Heart right ventricle (tissue), 16 donors: ENCODE measurements around the gene UQCRQ. TPM values are rescaled to one million over a fixed set of nuclear protein-coding genes. Genes with fewer than 3 reads are reported as not detected.
"Not testable (repeated sequence)": the region's sequence is repeated elsewhere in the genome, so short reads cannot be mapped to it uniquely, and the experiment has no call there.

Experiments
- ATAC-seq, 8 donors: fragments of 200-7000 bp; cut with Tn5 transposase; one replicate each; pipeline ENCODE4 v1.9.1; 2020; ENCODE audit warnings: mild to moderate bottlenecking in 8 of 8, moderate library complexity in 8 of 8, moderate number of reproducible peaks in 1 of 8
- DNase-seq, 2 donors: peaks; one replicate each; pipeline ENCODE4 v3.0.0-alpha.2; 2020
- H3K27ac ChIP-seq, 10 donors: fragments of 200-600 bp; sonication (generic) in 2 of 10; one replicate each; pipeline versions ENCODE4 v1.5.0 to v1.8.0; 2020 to 2022; ENCODE audit warnings: mild to moderate bottlenecking in 3 of 10
- H3K27me3 ChIP-seq, 7 donors: fragments of 200-600 bp; one replicate each; pipeline ENCODE4 v1.8.0; 2021 to 2022; ENCODE audit warnings: mild to moderate bottlenecking in 2 of 7
- H3K36me3 ChIP-seq, 9 donors: fragments of 200-600 bp; sonication (generic) in 1 of 9; one replicate each; pipeline versions ENCODE4 v1.5.0 to v1.8.0; 2020 to 2022; ENCODE audit warnings: mild to moderate bottlenecking in 2 of 9
- H3K4me1 ChIP-seq, 9 donors: fragments of 200-600 bp; sonication (generic) in 1 of 9; one replicate each; pipeline versions ENCODE4 v1.5.0 to v1.8.0; 2020 to 2022; ENCODE audit warnings: mild to moderate bottlenecking in 4 of 9
- H3K4me3 ChIP-seq, 10 donors: fragments of 200-600 bp; sonication (generic) in 2 of 10; one replicate each; pipeline versions ENCODE4 v1.5.0 to v1.8.0; 2020 to 2022; ENCODE audit warnings: mild to moderate bottlenecking in 7 of 10, moderate library complexity in 2 of 10
- H3K9me3 ChIP-seq, 11 donors: fragments of 200-600 bp in 10 of 11; sonication (generic) in 2 of 11; one replicate each; pipeline versions ENCODE4 v1.5.0 to v1.8.0; 2013 to 2022; ENCODE audit warnings: mild to moderate bottlenecking in 2 of 11, control low read depth in 1 of 11, moderate library complexity in 1 of 11
- WGBS, 2 donors: extraction: QIAGEN DNeasy Blood & Tissue Kit; methylation state at CpG; one replicate each; pipeline ENCODE4 v1.1.7; 2013; ENCODE audit warnings: inconsistent platforms in 1 of 2; 5-methylcytosine and 5-hydroxymethylcytosine counted together
- intact Hi-C, 10 donors: fragments of 100-400 bp; cut with DNase I; formaldehyde crosslinking; loops; one replicate each; pipeline versions ENCODE4 v1.11.1 to v1.14.2; 2022
- polyA plus RNA-seq, 2 donors: library from polyadenylated mRNA; stranded (reverse); fragments of 200-250 nt; gene quantifications; one replicate each; pipeline ENCODE4 v1.2.3, GENCODE V29; 2013
- total RNA-seq, 10 donors: library from RNA; stranded (reverse); fragmentation: NEBNext Ultra II Directional in 3 of 10; extraction: Animal tissue kit (Norgen Biotek cat#: 25700) in 3 of 10; gene quantifications; one replicate each; pipeline versions ENCODE4 v1.2.1 to v1.2.4, GENCODE V29; 2021 to 2023
- TF ChIP-seq, protein P1 (sequence below), 9 donors: fragments of 200-600 bp; sonication (generic) in 2 of 9; IDR thresholded peaks; one replicate each; pipeline versions ENCODE4 v1.5.0 to v1.8.0; 2021 to 2022; ENCODE audit warnings: antibody characterized with exemption in 9 of 9, mild to moderate bottlenecking in 5 of 9, moderate library complexity in 1 of 9
- donor health status: Arrhythmogenic right ventricular cardiomyopathy.
- donor health status: ischemic (EF 13 %, LVEDD 7.1; RV severe dilation, severe dysfunction).
- donor health status: healthy with polysubstance abuse.
- donor health status: DM: no; HTN: yes; CAD: no.
- donor health status: DM: no; HTN: no; CAD: no.
- donor health status: ischemic (EF 25% LVEDD 6.9; RV normal size, moderate dysfunction).
- donor health status: ischemic (EF 25% LVEDD 5.7; RV mildly dilated, moderate dysfunction).
- donor health status: healthy.
- donor health status: DM: yes; HTN: yes; CAD: no.
- donor health status: Ischemic cardiomyopathy.
- donor health status: ischemic (EF 35%, LVEDD 5.7; RV mildly dilated, moderate dysfunction).
- donor health status: nonischemic (EF 11% LVEDD 7.7; RV severe dilation, severe dysfunction).
- donor health status: DM: yes; HTN: yes; CAD: no.
- donor health status: PGD.
- donor health status: ischemic (EF 29% LVEDD 5.4; RV normal size, mild dysfunction).
- donor health status: nonischemic (EF 23%, LVEDD 6.1; RV moderate dilation, normal function).

The UQCRQ gene
- total and polyA plus RNA-seq, 12 donors, result 824 to 1,962 (median 1,664) TPM

DNA sequence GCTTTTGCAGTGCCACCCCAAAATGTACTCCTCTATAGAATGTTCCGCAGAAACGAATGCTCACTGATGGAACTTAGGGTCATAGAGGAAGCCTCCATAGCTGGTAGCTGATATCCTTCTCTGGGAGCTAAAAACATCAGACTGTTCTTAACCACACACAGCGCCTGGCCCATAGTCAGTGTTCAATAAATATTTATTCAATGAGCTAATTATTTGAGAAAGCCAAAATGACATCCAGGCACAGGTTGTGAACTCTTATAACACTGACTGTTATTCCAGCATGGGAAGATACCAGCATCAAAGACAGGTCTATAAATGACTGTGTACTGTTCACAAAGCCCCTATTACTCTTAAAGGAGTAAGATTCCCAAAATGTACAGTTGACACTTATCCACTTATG is 13.1 kb upstream of the UQCRQ start:
- H3K36me3 ChIP-seq, result no peaks in the 10 kb centered on the region
- intact Hi-C loops, result no loop called here
- 95 to 96% methylated on average over 3 of the region's 3 CpGs for WGBS, 2 donors
- no peaks in the 10 kb centered on the region for H3K9me3 ChIP-seq
- DNase-seq (no peak), ATAC-seq (no peak)
- H3K4me3 ChIP-seq, result no peak overlapping the region
- peak overlapping the region in 1 of 10 donors; percentile 38 for H3K27ac ChIP-seq
- TF ChIP-seq, protein P1, sequence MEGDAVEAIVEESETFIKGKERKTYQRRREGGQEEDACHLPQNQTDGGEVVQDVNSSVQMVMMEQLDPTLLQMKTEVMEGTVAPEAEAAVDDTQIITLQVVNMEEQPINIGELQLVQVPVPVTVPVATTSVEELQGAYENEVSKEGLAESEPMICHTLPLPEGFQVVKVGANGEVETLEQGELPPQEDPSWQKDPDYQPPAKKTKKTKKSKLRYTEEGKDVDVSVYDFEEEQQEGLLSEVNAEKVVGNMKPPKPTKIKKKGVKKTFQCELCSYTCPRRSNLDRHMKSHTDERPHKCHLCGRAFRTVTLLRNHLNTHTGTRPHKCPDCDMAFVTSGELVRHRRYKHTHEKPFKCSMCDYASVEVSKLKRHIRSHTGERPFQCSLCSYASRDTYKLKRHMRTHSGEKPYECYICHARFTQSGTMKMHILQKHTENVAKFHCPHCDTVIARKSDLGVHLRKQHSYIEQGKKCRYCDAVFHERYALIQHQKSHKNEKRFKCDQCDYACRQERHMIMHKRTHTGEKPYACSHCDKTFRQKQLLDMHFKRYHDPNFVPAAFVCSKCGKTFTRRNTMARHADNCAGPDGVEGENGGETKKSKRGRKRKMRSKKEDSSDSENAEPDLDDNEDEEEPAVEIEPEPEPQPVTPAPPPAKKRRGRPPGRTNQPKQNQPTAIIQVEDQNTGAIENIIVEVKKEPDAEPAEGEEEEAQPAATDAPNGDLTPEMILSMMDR (IDR thresholded peaks at IDR 0.05), result no peak
- no peaks in the 10 kb centered on the region for H3K27me3 ChIP-seq
- H3K4me1 ChIP-seq, result peaks cover 0 to 16% (median 0%) of the 10 kb centered on the region in 9 donors

DNA sequence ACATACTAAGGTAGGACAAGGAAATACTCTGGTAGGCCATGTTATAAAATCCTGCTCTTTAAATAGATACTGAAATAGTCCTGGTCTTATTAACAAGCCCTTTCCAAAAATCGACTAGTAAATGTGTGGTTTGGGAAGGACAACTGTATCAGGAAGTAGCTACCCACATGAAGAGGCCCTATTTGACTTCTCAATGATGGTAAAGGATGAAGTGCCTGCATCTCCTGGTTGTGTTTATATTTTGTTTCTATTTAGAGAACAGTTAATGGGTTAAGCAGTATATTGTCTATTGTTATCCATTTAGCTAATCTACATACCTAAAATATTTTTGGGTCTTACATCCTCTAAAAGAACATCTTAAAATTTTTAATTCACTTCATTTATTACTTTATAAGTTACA is 12.7 kb upstream of the UQCRQ start:
- Histone ChIP-seq H3K27ac (peak overlapping the region in 1 of 10 donors; percentile 38), H3K4me3 (no peak overlapping the region), H3K9me3 (no peaks in the 10 kb centered on the region), H3K36me3 (no peaks in the 10 kb centered on the region), H3K27me3 (no peaks in the 10 kb centered on the region), H3K4me1 (peaks cover 0 to 16% (median 0%) of the 10 kb centered on the region in 9 donors)
- WGBS, 2 donors, result 46% methylated on average over 1 of the region's 1 CpG
- TF ChIP-seq, protein P1 (IDR thresholded peaks at IDR 0.05), result no peak
- DNase-seq (no peak), ATAC-seq (no peak)
- intact Hi-C loops, result no loop called here

DNA sequence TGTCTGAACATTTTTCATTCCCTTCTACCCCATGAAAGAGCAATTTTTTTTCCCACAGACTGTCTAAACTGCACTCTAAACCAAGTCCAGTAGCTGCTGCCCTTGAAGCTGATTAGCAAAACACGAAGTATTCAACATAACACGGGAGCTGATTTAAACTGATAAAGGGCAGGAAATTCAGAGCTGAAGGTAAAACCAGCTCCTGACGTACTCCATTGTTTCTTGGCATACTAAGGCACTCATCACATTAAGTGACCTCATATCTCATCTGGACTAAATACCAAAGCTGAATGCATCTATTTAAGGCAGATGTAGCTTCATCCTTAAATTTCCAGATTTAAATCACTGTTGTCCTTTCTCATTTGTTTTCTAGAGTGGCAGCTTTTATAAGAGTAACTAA is 12.1 kb upstream of the UQCRQ start:
- peak overlapping the region in 2 of 10 donors; percentile 10 to 38 for H3K27ac ChIP-seq
- no peaks in the 10 kb centered on the region for H3K27me3 ChIP-seq
- ATAC-seq (peak in 3 of 8 donors; percentile 51 to 64 (median 61)), DNase-seq (no peak)
- TF ChIP-seq, protein P1 (IDR thresholded peaks at IDR 0.05), result no peak
- no peaks in the 10 kb centered on the region for H3K9me3 ChIP-seq
- 14 to 15% methylated on average over 3 of the region's 3 CpGs for WGBS, 2 donors
- intact Hi-C loops, result no loop called here
- H3K36me3 ChIP-seq, result no peaks in the 10 kb centered on the region
- no peak overlapping the region for H3K4me3 ChIP-seq
- H3K4me1 ChIP-seq, result peaks cover 0 to 16% (median 0%) of the 10 kb centered on the region in 9 donors

DNA sequence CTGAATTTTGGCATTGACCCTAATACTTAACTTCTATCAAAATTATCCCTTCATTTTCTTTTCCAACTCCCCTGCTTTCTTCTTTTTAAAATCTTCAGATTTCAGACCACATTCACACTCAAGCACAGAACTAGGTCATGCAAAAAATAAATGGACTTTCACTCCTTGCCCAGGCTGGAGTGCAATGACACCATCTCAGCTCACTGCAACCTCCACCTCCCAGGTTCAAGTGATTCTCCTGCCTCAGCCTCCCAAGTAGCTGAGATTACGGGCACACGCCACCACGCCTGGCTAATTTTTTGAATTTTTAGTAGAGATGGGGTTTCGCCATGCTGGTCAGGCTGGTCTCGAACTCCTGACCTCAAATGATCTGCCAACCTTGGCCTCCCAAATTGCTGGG is 11.4 kb upstream of the UQCRQ start:
- ATAC-seq, H3K9me3 ChIP-seq, DNase-seq, H3K4me3 ChIP-seq, H3K27ac ChIP-seq, H3K27me3 ChIP-seq, H3K36me3 ChIP-seq, intact Hi-C loops: not testable (repeated sequence)
- WGBS, 2 donors, result 97 to 98% methylated on average over 5 of the region's 5 CpGs
- peaks cover 0 to 16% (median 0%) of the 10 kb centered on the region in 9 donors for H3K4me1 ChIP-seq

DNA sequence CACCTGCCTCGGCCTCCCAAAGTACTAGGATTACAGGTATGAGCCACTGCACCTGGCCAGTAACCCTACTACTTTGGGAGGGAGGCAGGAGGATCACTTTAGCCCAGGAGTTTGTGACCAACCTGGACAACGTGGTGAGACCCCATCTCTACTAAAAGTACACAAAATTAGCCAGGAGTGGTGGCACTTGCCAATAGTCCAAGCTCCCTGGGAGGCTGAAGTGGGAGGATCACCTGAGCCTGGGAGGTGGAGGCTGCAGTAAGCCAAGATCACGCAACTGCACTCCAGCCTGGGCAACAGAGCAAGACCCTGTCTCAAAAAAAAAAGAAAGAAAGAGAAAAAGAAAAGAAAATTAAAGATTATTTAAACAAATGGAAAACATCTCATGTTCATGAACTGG is 10.4 kb upstream of the UQCRQ start:
- Histone ChIP-seq H3K4me1 (peaks cover 0 to 16% (median 0%) of the 10 kb centered on the region in 9 donors), H3K27ac (no peak overlapping the region), H3K27me3 (no peaks in the 10 kb centered on the region), H3K4me3 (no peak overlapping the region), H3K36me3 (no peaks in the 10 kb centered on the region), H3K9me3 (no peaks in the 10 kb centered on the region)
- TF ChIP-seq, protein P1 (IDR thresholded peaks at IDR 0.05), result no peak
- 88 to 92% methylated on average over 3 of the region's 3 CpGs for WGBS, 2 donors
- intact Hi-C loops, result no loop called here
- DNase-seq, result no peak
- no peak for ATAC-seq
